GM19397 (cell line): ENCODE results near the gene CTU2.

ENCODE experiments used
- ATAC-seq: cut with Tn5 transposase; IDR thresholded peaks from one replicate; pipeline ENCODE4 v1.9.1; 2021; ENCODE audit warnings: mild to moderate bottlenecking, moderate library complexity; ENCODE audit not compliant: unreplicated experiment

Gene CTU2

GRCh38 chr16:88741368-88741767 is 35.1 kb downstream of the CTU2 start:
- no peak for ATAC-seq

GRCh38 chr16:88742896-88743605 is 36.7 kb downstream of the CTU2 start:
- no peak for ATAC-seq

- no peak for ATAC-seq
These were observed 37.6 kb downstream of the CTU2 start for GRCh38 chr16:88743693-88744576.

GRCh38 chr16:88744577-88745521 is 38.5 kb downstream of the CTU2 start:
- ATAC-seq, result no peak

- no peak for ATAC-seq
These were observed 40.2 kb downstream of the CTU2 start for GRCh38 chr16:88746506-88746905.

GRCh38 chr16:88747588-88748301 is 41.4 kb downstream of the CTU2 start:
- no peak for ATAC-seq

- ATAC-seq, result no peak
These were observed 42.1 kb downstream of the CTU2 start for GRCh38 chr16:88748364-88748763.

- ATAC-seq, result no peak
These were observed 43.1 kb downstream of the CTU2 start for GRCh38 chr16:88749358-88749757.

- no peak for ATAC-seq
These were observed 44.6 kb downstream of the CTU2 start for GRCh38 chr16:88750854-88751253.

- ATAC-seq, result no peak
These were observed 46.2 kb downstream of the CTU2 start for GRCh38 chr16:88752386-88753002.

- ATAC-seq, result no peak
These were observed 46.9 kb downstream of the CTU2 start for GRCh38 chr16:88753191-88753590.

- no peak for ATAC-seq
These were observed 47.3 kb downstream of the CTU2 start for GRCh38 chr16:88753602-88754001.

- ATAC-seq, result no peak
These were observed 48.0 kb downstream of the CTU2 start for GRCh38 chr16:88754109-88754911.

- no peak for ATAC-seq
These were observed 48.8 kb downstream of the CTU2 start for GRCh38 chr16:88754912-88755744.

GRCh38 chr16:88755745-88756443 is 49.6 kb downstream of the CTU2 start:
- no peak for ATAC-seq

- ATAC-seq, result no peak
These were observed 52.1 kb downstream of the CTU2 start for GRCh38 chr16:88758227-88758943.

- no peak for ATAC-seq
These were observed 52.6 kb downstream of the CTU2 start for GRCh38 chr16:88758944-88759244.
